Neural progenitor cell (in vitro differentiated cells): ENCODE results near the gene CARD11. TPM values are rescaled to one million over a fixed set of nuclear protein-coding genes. Genes with fewer than 3 reads are reported as not detected.

ENCODE experiments used
- DNase-seq: peaks from one replicate; pipeline ENCODE4 v3.0.0-alpha.2; 2016; ENCODE audit warnings: low spot score
- H2AFZ ChIP-seq: fragments of 200-600 bp; sonication (generic); replicated peaks from 2 replicates; pipeline ENCODE4 v1.6.1; 2016; ENCODE audit warnings: antibody characterized with exemption
- H3F3A ChIP-seq: fragments of 200-600 bp; sonication (generic); 2 replicates; pipeline ENCODE4 v1.6.1; 2016; ENCODE audit warnings: antibody characterized with exemption, low read depth
- H3K27ac ChIP-seq: fragments of 200-600 bp; sonication (generic); 2 replicates; pipeline ENCODE4 v1.5.1; 2016; ENCODE audit warnings: mild to moderate bottlenecking
- H3K27me3 ChIP-seq: fragments of 200-600 bp; sonication (generic); 2 replicates; pipeline ENCODE4 v1.6.1; 2016; ENCODE audit warnings: mild to moderate bottlenecking, moderate library complexity
- H3K36me3 ChIP-seq: fragments of 200-600 bp; sonication (generic); 2 replicates; pipeline ENCODE4 v1.5.1; 2016
- H3K4me1 ChIP-seq: fragments of 200-600 bp; sonication (generic); 2 replicates; pipeline ENCODE4 v1.6.1; 2016; ENCODE audit warnings: mixed run types
- H3K4me2 ChIP-seq: fragments of 200-600 bp; sonication (generic); 2 replicates; pipeline ENCODE4 v1.6.1; 2016
- H3K4me3 ChIP-seq: fragments of 200-600 bp; sonication (generic); 2 replicates; pipeline ENCODE4 v1.5.1; 2016
- H3K79me2 ChIP-seq: fragments of 200-600 bp; sonication (generic); 2 replicates; pipeline ENCODE4 v1.6.1; 2016; ENCODE audit warnings: low read depth
- H3K9ac ChIP-seq: fragments of 200-600 bp; sonication (generic); 2 replicates; pipeline ENCODE4 v1.6.1; 2016
- H3K9me3 ChIP-seq: fragments of 200-600 bp; sonication (generic); 2 replicates; pipeline ENCODE4 v1.5.1; 2016; ENCODE audit warnings: low read depth
- H4K20me1 ChIP-seq: fragments of 200-600 bp; sonication (generic); 2 replicates; pipeline ENCODE4 v1.6.1; 2016; ENCODE audit warnings: low read depth
- H3K27ac Mint-ChIP-seq: 3 replicates; pipeline ENCODE4 v1.8.0; 2021; ENCODE audit warnings: mixed read lengths
- H3K27me3 Mint-ChIP-seq: 2 replicates; pipeline ENCODE4 v1.8.0; 2022; ENCODE audit warnings: low read depth, mild to moderate bottlenecking, inconsistent platforms, moderate library complexity, mixed read lengths; ENCODE audit not compliant: insufficient read depth
- H3K36me3 Mint-ChIP-seq: 3 replicates; pipeline ENCODE4 v1.8.0; 2021; ENCODE audit warnings: mixed read lengths
- H3K4me1 Mint-ChIP-seq: 3 replicates; pipeline ENCODE4 v1.8.0; 2021; ENCODE audit warnings: mixed read lengths
- H3K4me3 Mint-ChIP-seq: 3 replicates; pipeline ENCODE4 v1.8.0; 2021; ENCODE audit warnings: mild to moderate bottlenecking, moderate library complexity, mixed read lengths
- H3K9me3 Mint-ChIP-seq: 3 replicates; pipeline ENCODE4 v1.8.0; 2020; ENCODE audit warnings: mixed read lengths
- EZH2 ChIP-seq: fragments of 200-600 bp; sonication (generic); IDR thresholded peaks from 2 replicates; pipeline ENCODE4 v1.6.1; 2017; ENCODE audit warnings: antibody characterized with exemption, mild to moderate bottlenecking, moderate library complexity
- EZH2phosphoT487 ChIP-seq: fragments of 200-600 bp; sonication (generic); IDR thresholded peaks from 2 replicates; pipeline ENCODE4 v1.6.1; 2017; ENCODE audit warnings: antibody characterized with exemption
- total RNA-seq: library from RNA; depleted of rRNA; stranded (reverse); fragments of >200 nt; gene quantifications from 2 replicates; pipeline ENCODE4 v1.2.3, GENCODE V29; 2015; ENCODE audit warnings: low replicate concordance
- TF ChIP-seq, protein P1 (sequence below): fragments of 200-600 bp; sonication (generic); IDR thresholded peaks from 2 replicates; pipeline ENCODE4 v1.5.1; 2017; ENCODE audit warnings: antibody characterized with exemption, mild to moderate bottlenecking

CARD11 gene
- total RNA-seq, 1 donor from 2014 or later, result 0.75 TPM

GRCh38 chr7:2964208-2964607 is 79.5 kb downstream of the CARD11 start:
- TF ChIP-seq EZH2 (no peak), EZH2phosphoT487 (no peak)
- TF ChIP-seq, protein P1, sequence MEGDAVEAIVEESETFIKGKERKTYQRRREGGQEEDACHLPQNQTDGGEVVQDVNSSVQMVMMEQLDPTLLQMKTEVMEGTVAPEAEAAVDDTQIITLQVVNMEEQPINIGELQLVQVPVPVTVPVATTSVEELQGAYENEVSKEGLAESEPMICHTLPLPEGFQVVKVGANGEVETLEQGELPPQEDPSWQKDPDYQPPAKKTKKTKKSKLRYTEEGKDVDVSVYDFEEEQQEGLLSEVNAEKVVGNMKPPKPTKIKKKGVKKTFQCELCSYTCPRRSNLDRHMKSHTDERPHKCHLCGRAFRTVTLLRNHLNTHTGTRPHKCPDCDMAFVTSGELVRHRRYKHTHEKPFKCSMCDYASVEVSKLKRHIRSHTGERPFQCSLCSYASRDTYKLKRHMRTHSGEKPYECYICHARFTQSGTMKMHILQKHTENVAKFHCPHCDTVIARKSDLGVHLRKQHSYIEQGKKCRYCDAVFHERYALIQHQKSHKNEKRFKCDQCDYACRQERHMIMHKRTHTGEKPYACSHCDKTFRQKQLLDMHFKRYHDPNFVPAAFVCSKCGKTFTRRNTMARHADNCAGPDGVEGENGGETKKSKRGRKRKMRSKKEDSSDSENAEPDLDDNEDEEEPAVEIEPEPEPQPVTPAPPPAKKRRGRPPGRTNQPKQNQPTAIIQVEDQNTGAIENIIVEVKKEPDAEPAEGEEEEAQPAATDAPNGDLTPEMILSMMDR, result no peak
- no peaks in the 10 kb centered on the region for H3K4me1 Mint-ChIP-seq
- Histone ChIP-seq H3K27ac (no peak overlapping the region), H3K36me3 (no peaks in the 10 kb centered on the region), H2AFZ (no peak overlapping the region), H4K20me1 (no peaks in the 10 kb centered on the region), H3K4me1 (no peaks in the 10 kb centered on the region), H3K9ac (no peak overlapping the region), H3K4me2 (no peak overlapping the region), H3K79me2 (no peaks in the 10 kb centered on the region), H3K4me3 (no peak overlapping the region), H3K27me3 (no peaks in the 10 kb centered on the region), H3F3A (no peaks in the 10 kb centered on the region), H3K9me3 (no peaks in the 10 kb centered on the region)
- no peaks in the 10 kb centered on the region for H3K36me3 Mint-ChIP-seq
- peaks cover 21% of the 10 kb centered on the region for H3K9me3 Mint-ChIP-seq
- no peak overlapping the region for H3K27ac Mint-ChIP-seq
- H3K27me3 Mint-ChIP-seq, result peaks cover 4% of the 10 kb centered on the region
- H3K4me3 Mint-ChIP-seq, result no peak overlapping the region
- no peak for DNase-seq

GRCh38 chr7:2962865-2963264 is 80.8 kb downstream of the CARD11 start:
- Histone ChIP-seq H3K4me3 (no peak overlapping the region), H3K9me3 (no peaks in the 10 kb centered on the region), H2AFZ (no peak overlapping the region), H3K9ac (no peak overlapping the region), H3K27me3 (no peaks in the 10 kb centered on the region), H3K36me3 (no peaks in the 10 kb centered on the region), H4K20me1 (no peaks in the 10 kb centered on the region), H3K79me2 (no peaks in the 10 kb centered on the region), H3K27ac (no peak overlapping the region), H3K4me2 (no peak overlapping the region), H3F3A (no peaks in the 10 kb centered on the region), H3K4me1 (no peaks in the 10 kb centered on the region)
- H3K9me3 Mint-ChIP-seq, result peaks cover 21% of the 10 kb centered on the region
- H3K27me3 Mint-ChIP-seq, result peaks cover 7% of the 10 kb centered on the region
- TF ChIP-seq EZH2phosphoT487, result no peak
- TF ChIP-seq, protein P1, result no peak
- no peaks in the 10 kb centered on the region for H3K4me1 Mint-ChIP-seq
- H3K27ac Mint-ChIP-seq, result no peak overlapping the region
- no peak for DNase-seq
- no peaks in the 10 kb centered on the region for H3K36me3 Mint-ChIP-seq
- H3K4me3 Mint-ChIP-seq, result no peak overlapping the region

DNA sequence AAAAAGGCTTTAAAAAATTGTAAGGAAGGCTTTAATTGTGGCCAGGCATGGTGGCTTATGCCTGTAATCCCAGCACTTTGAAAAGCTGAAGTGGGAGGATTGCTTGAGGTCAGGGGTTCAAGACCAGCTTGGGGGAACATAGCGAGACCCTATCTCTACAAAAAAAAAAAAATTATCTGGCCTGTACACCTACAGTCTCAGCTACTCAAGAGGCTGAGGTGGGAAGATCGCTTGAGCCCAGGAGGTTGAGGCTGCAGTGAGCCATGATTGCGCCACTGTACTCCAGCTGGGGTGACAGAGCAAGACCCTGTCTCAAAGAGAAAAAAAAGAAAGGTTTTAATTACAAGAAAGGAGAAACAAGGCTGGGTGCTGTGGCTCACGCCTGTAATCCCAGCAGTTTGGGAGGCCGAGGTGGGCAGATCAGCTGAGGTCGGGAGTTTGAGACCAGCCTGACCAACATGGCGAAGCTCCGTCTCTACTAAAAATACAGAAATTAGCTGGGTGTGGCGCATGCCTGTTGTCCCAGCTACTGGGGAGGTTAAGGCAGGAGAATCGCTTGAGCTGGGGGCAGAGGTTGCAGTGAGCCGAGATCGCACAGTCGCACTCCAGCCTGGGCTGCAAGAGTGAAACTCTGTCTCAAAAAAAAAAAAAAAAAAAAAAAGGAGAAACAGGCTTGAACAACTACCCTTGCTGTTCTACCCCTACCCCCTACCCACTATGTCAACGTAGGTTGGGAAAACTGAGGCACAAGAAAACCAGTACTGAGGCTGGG is 83.7 kb downstream of the CARD11 start:
- Mint-ChIP-seq H3K27ac (no peak overlapping the region), H3K9me3 (peaks cover 14% of the 10 kb centered on the region)
- no peaks in the 10 kb centered on the region for H3K27me3 ChIP-seq

More for the DNA sequence above, 83.7 kb downstream of the CARD11 start:
- H3K4me3 Mint-ChIP-seq, result no peak overlapping the region
- H3K9ac ChIP-seq, result no peak overlapping the region
- no peaks in the 10 kb centered on the region for H3K79me2 ChIP-seq
- peaks cover 3% of the 10 kb centered on the region for H3K27me3 Mint-ChIP-seq
- no peaks in the 10 kb centered on the region for H3K36me3 ChIP-seq
- H3K4me2 ChIP-seq, result no peak overlapping the region
- TF ChIP-seq, protein P1, result no peak
- no peak for TF ChIP-seq EZH2phosphoT487
- no peak for TF ChIP-seq EZH2
- no peaks in the 10 kb centered on the region for H3K9me3 ChIP-seq
- DNase-seq, result no peak
- no peaks in the 10 kb centered on the region for H3K36me3 Mint-ChIP-seq
- no peaks in the 10 kb centered on the region for H3K4me1 Mint-ChIP-seq
- H3K4me3 ChIP-seq, result no peak overlapping the region
- H4K20me1 ChIP-seq, result no peaks in the 10 kb centered on the region
- no peak overlapping the region for H3K27ac ChIP-seq
- no peaks in the 10 kb centered on the region for H3K4me1 ChIP-seq
- H2AFZ ChIP-seq, result no peak overlapping the region
- no peaks in the 10 kb centered on the region for H3F3A ChIP-seq
